Muscle of leg (tissue), 11 donors: Measurements from ENCODE around the gene SOX18. TPM values are rescaled to one million over a fixed set of nuclear protein-coding genes. Genes with fewer than 3 reads are reported as not detected.

Experiments used
- DNase-seq: peaks from one replicate; pipeline ENCODE4 v3.0.0; 2013
- H3K27ac ChIP-seq: one replicate; pipeline ENCODE4 v1.5.1; 2013; ENCODE audit warnings: mild to moderate bottlenecking, low read length, control low read depth
- H3K27me3 ChIP-seq: one replicate; pipeline ENCODE4 v1.6.1; 2013; ENCODE audit warnings: low read length; ENCODE audit not compliant: control insufficient read depth, insufficient read depth
- H3K36me3 ChIP-seq: one replicate; pipeline ENCODE4 v1.6.1; 2013; ENCODE audit warnings: low read length; ENCODE audit not compliant: control insufficient read depth, insufficient read depth
- H3K4me1 ChIP-seq: one replicate; pipeline ENCODE4 v1.6.1; 2013; ENCODE audit warnings: low read length; ENCODE audit not compliant: control insufficient read depth, insufficient read depth
- H3K4me3 ChIP-seq: one replicate; pipeline ENCODE4 v1.5.1; 2013; ENCODE audit warnings: low read length, control low read depth
- H3K9me3 ChIP-seq: replicated peaks from 2 replicates; pipeline ENCODE4 v1.6.1; 2013; ENCODE audit warnings: low read depth, low read length; ENCODE audit not compliant: control insufficient read depth
- WGBS: methylation state at CpG from one replicate; pipeline ENCODE4 v1.1.5; 2013; ENCODE audit warnings: missing lambda C conversion rate; ENCODE audit not compliant: insufficient coverage; 5-methylcytosine and 5-hydroxymethylcytosine counted together
- polyA plus RNA-seq, 8 donors: library from polyadenylated mRNA; unstranded; fragments of 120-200 nt; gene quantifications; one replicate each; pipeline versions ENCODE4 v1.2.1 to v1.2.3, GENCODE V29; 2013; ENCODE audit warnings: inconsistent platforms in 1 of 8, low replicate concordance in 1 of 8; ENCODE audit not compliant: insufficient read length in 8 of 8, insufficient read depth in 1 of 8
- total RNA-seq: library from RNA; stranded (reverse); fragments of 120-200 nt; gene quantifications from one replicate; pipeline ENCODE4 v1.2.4, GENCODE V29; 2013

Gene SOX18
- total and polyA plus RNA-seq, 9 donors = 2.2 to 15.7 (median 10.6) TPM

DNA sequence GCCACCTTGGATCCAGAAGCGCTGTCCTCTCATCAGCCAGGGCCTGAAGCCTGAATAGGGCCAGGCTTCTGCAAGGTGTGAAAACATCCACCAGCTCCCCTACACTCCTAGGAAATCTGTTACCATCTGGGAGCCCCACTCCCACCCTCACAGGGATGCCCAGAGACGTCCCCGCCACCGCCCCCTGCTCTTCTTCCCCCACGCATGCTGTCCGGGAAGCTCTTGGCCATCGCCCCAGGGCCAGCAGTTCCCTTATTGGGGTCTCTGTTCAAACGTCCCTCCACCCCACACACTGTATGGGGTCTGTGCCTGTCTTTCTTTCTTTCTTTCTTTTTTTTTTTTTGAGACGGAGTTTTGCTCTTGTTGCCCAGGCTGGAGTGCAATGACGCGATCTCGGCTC lies 26.1 kb upstream of the SOX18 start:
- H3K36me3 ChIP-seq = peaks cover 27% of the 10 kb centered on the region
- no peak overlapping the region for H3K27ac ChIP-seq
- 82% methylated on average over 7 of the region's 12 CpGs for WGBS
- DNase-seq = no peak
- H3K4me3 ChIP-seq = no peak overlapping the region
- H3K27me3 ChIP-seq = no peaks in the 10 kb centered on the region
- H3K9me3 ChIP-seq = no peaks in the 10 kb centered on the region
- H3K4me1 ChIP-seq = peaks cover 20% of the 10 kb centered on the region

DNA sequence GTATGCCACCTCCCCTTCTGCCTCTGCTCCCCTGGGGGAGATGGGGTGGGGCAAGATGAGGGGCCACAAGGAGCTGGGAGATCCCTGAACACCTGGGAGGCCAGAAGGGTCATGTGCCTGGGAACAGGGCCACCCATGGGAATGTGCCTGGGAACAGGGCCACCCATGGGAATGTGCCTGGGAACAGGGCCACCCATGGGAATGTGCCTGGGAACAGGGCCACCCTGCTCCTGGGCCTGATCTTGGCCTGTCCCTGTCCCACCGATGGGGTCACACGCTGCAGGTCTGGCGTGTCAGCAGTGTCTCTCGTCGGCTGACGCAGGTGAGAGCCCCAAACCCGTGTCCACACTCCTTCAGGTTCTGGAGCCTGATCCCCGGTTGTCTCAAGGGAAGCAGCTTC lies 25.5 kb upstream of the SOX18 start:
- 87% methylated on average over 8 of the region's 8 CpGs for WGBS
- no peak overlapping the region for H3K27ac ChIP-seq
- H3K36me3 ChIP-seq = peaks cover 33% of the 10 kb centered on the region

DNA sequence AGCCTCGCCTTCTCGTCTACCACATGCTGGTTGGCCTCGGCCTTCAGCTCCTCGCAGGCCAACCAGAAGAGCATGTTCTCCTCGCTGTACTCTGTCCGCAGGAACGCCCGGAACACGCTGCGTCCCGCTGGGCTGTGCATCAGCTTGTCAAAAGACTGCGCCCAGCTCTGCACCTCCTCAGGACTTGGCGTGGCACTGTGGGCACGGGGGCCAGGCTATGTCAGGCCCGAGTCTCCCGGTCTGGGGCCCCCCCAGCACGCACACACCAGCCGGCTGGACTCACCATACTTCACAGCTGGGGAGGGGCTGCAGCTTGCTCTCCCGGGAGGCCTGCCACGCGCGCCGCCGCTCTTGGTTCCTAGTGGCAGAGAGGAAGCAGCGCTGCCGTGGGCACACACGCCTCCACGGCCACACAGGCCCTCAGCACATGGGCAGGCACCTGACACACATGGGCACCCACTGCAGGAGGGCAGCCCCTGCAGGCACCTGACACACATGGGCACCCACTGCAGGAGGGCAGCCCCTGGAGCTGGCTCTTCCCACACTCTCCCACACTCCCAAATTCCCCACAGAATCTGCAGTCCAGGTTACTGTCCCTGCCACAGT lies 24.8 kb upstream of the SOX18 start:
- H3K9me3 ChIP-seq = no peaks in the 10 kb centered on the region
- no peak overlapping the region for H3K4me3 ChIP-seq
- H3K4me1 ChIP-seq = peaks cover 16% of the 10 kb centered on the region
- WGBS = 82% methylated on average over 28 of the region's 28 CpGs
- H3K36me3 ChIP-seq = peaks cover 37% of the 10 kb centered on the region
- no peaks in the 10 kb centered on the region for H3K27me3 ChIP-seq
- H3K27ac ChIP-seq = no peak overlapping the region
- DNase-seq = no peak

More for the DNA sequence above, 25.5 kb upstream of the SOX18 start:
- H3K9me3 ChIP-seq = no peaks in the 10 kb centered on the region
- peaks cover 16% of the 10 kb centered on the region for H3K4me1 ChIP-seq
- no peak overlapping the region for H3K4me3 ChIP-seq
- no peak for DNase-seq
- H3K27me3 ChIP-seq = no peaks in the 10 kb centered on the region

- Histone ChIP-seq H3K4me1 (peaks cover 10% of the 10 kb centered on the region), H3K36me3 (peaks cover 40% of the 10 kb centered on the region), H3K4me3 (no peak overlapping the region), H3K27me3 (no peaks in the 10 kb centered on the region), H3K9me3 (no peaks in the 10 kb centered on the region), H3K27ac (no peak overlapping the region)
- 84% methylated on average over 33 of the region's 37 CpGs for WGBS
- no peak for DNase-seq
These were observed 24.2 kb upstream of the SOX18 start for GRCh38 chr20:64073476-64074183.

GRCh38 chr20:64072498-64073063 lies 23.1 kb upstream of the SOX18 start:
- Histone ChIP-seq H3K4me3 (no peak overlapping the region), H3K27ac (no peak overlapping the region), H3K27me3 (no peaks in the 10 kb centered on the region), H3K9me3 (no peaks in the 10 kb centered on the region), H3K4me1 (peaks cover 2% of the 10 kb centered on the region), H3K36me3 (peaks cover 44% of the 10 kb centered on the region)
- WGBS = 77% methylated on average over 10 of the region's 14 CpGs
- DNase-seq = no peak

GRCh38 chr20:64071341-64072332 lies 22.2 kb upstream of the SOX18 start:
- Histone ChIP-seq H3K4me1 (peaks cover 2% of the 10 kb centered on the region), H3K27me3 (no peaks in the 10 kb centered on the region), H3K36me3 (peaks cover 44% of the 10 kb centered on the region), H3K27ac (no peak overlapping the region), H3K4me3 (no peak overlapping the region), H3K9me3 (no peaks in the 10 kb centered on the region)
- WGBS = 82% methylated on average over 29 of the region's 30 CpGs
- no peak for DNase-seq

- no peak overlapping the region for H3K4me3 ChIP-seq
These were observed 21.0 kb upstream of the SOX18 start for GRCh38 chr20:64070244-64070993.

DNA sequence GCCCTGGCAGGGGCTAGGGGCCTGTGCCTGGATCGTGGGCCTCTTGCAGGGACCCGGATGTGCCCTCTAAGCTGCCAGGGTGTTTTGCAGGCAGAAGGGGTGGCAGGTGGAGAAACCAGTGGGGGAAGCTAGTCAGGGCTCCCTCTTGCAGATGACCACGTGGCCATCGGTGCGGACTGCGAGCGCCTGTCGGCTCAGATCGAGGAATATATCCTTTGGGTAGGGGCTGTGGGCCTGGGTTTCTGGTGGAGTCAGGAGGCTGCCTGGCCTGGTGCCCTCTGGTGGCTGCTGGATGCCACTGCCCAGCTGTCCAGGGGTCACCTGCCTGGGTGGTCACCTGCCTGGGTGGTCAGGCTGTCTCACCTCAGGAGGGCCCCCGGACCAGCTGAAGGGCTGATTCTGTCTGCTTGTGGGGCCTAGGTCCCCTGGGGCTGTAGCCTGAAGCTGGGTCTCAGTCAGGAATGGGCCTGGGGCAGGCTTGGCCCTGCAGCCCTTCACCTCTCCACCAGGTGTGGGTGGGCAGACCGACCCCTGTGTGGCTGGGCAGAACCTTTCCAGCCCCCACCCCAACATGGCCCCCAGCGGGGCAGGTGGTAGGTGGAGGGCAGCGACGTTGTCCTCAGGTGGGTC lies 20.3 kb upstream of the SOX18 start:
- no peak overlapping the region for H3K4me3 ChIP-seq
- H3K27me3 ChIP-seq = no peaks in the 10 kb centered on the region
- no peaks in the 10 kb centered on the region for H3K9me3 ChIP-seq
- WGBS = 73% methylated on average over 5 of the region's 14 CpGs
- H3K36me3 ChIP-seq = peaks cover 44% of the 10 kb centered on the region
- no peak for DNase-seq
- H3K27ac ChIP-seq = no peak overlapping the region
- peaks cover 8% of the 10 kb centered on the region for H3K4me1 ChIP-seq

More at GRCh38 chr20:64070244-64070993, 21.0 kb upstream of the SOX18 start:
- no peak overlapping the region for H3K27ac ChIP-seq
- no peak for DNase-seq
- 88% methylated on average over 27 of the region's 31 CpGs for WGBS
- no peaks in the 10 kb centered on the region for H3K27me3 ChIP-seq
- peaks cover 44% of the 10 kb centered on the region for H3K36me3 ChIP-seq
- H3K9me3 ChIP-seq = no peaks in the 10 kb centered on the region
- peaks cover 2% of the 10 kb centered on the region for H3K4me1 ChIP-seq

- 90% methylated on average over 20 of the region's 20 CpGs for WGBS
- Histone ChIP-seq H3K36me3 (peaks cover 44% of the 10 kb centered on the region), H3K27ac (no peak overlapping the region), H3K4me1 (peaks cover 13% of the 10 kb centered on the region), H3K4me3 (no peak overlapping the region), H3K27me3 (no peaks in the 10 kb centered on the region), H3K9me3 (no peaks in the 10 kb centered on the region)
- DNase-seq = no peak
These were observed 19.8 kb upstream of the SOX18 start for GRCh38 chr20:64069209-64069613.
